Endothelial cell of umbilical vein (primary cell): ENCODE measurements around the gene JARID2. TPM values are rescaled to one million over a fixed set of nuclear protein-coding genes. Genes with fewer than 3 reads are reported as not detected.

Source experiments
- BruUV-seq: library from RNA; stranded (reverse); fragments of 400-500 nt; replicated peaks from 2 replicates; lab custom pipeline; 2021; lab: Mats Ljungman, UMichigan
- CTCF ChIA-PET: fragments of 300-600, 350-600 bp; sonication (Branson Sonifier 250); formaldehyde crosslinking; loops from one replicate; lab custom pipeline; 2021; ENCODE audit warnings: antibody characterized with exemption, inconsistent platforms; lab: Charles Lee
- POLR2A ChIA-PET: fragments of 300-600, 350-600 bp; sonication (Branson Sonifier 250); formaldehyde crosslinking; loops from one replicate; lab custom pipeline; 2021; ENCODE audit warnings: antibody characterized with exemption, inconsistent platforms; lab: Charles Lee
- DNase-seq: peaks from one replicate; pipeline ENCODE4 v3.0.0-alpha.2; 2011; ENCODE audit warnings: low read depth, low spot score
- FAIRE-seq: peaks from 2 replicates; lab custom pipeline; 2011; peaks lifted over from hg19 to GRCh38; lab: Jason Lieb, UNC
- H2AFZ ChIP-seq: 2 replicates; pipeline ENCODE4 v1.6.0; 2012; ENCODE audit warnings: low read depth, low read length, control low read depth, inconsistent platforms
- H3K27ac ChIP-seq: 2 replicates; pipeline ENCODE4 v1.5.1; 2011; ENCODE audit warnings: low read depth, mild to moderate bottlenecking, control low read depth, low read length, moderate library complexity; ENCODE audit not compliant: insufficient read depth
- H3K27me3 ChIP-seq, 2 experiments: 2 replicates each; pipeline versions ENCODE4 v1.6.0 to v1.6.1; 2011; ENCODE audit warnings: low read length in 2 of 2, mixed read lengths in 1 of 2; ENCODE audit not compliant: control insufficient read depth in 2 of 2, insufficient read depth in 2 of 2
- H3K36me3 ChIP-seq, 2 experiments: 2 replicates in 1 of 2; 3 replicates in 1 of 2; pipeline ENCODE4 v1.5.1; 2011; ENCODE audit warnings: low read length in 2 of 2, mild to moderate bottlenecking in 1 of 2, moderate library complexity in 1 of 2; ENCODE audit not compliant: control insufficient read depth in 2 of 2, insufficient read depth in 2 of 2; ENCODE audit errors: extremely low read depth in 1 of 2
- H3K4me1 ChIP-seq: 3 replicates; pipeline ENCODE4 v1.5.1; 2011; ENCODE audit warnings: mild to moderate bottlenecking, low read length; ENCODE audit not compliant: control insufficient read depth, insufficient read depth; ENCODE audit errors: extremely low read depth
- H3K4me2 ChIP-seq: 2 replicates; pipeline ENCODE4 v1.6.1; 2011; ENCODE audit warnings: low read length, control low read depth, mixed read lengths; ENCODE audit not compliant: insufficient read depth
- H3K4me3 ChIP-seq, 3 experiments: fragments of 200-600 bp in 1 of 3; sonication (generic), shearing (Covaris generic) in 1 of 3; replicated peaks in 1 of 3; 2 replicates each; pipeline ENCODE4 v1.5.1; 2011 to 2016; ENCODE audit warnings: control low read depth in 3 of 3, low read length in 3 of 3, mild to moderate bottlenecking in 2 of 3, inconsistent platforms in 1 of 3, low read depth in 1 of 3, moderate library complexity in 1 of 3; ENCODE audit not compliant: insufficient read depth in 1 of 3
- H3K79me2 ChIP-seq: 2 replicates; pipeline ENCODE4 v1.6.0; 2012; ENCODE audit warnings: low read length, inconsistent platforms; ENCODE audit not compliant: control insufficient read depth, insufficient read depth
- H3K9ac ChIP-seq: replicated peaks from 2 replicates; pipeline ENCODE3; 2011; ENCODE audit warnings: low read length, control low read depth; ENCODE audit not compliant: insufficient read depth; ENCODE audit errors: extremely low read depth
- H3K9me1 ChIP-seq: replicated peaks from 3 replicates; pipeline ENCODE4 v1.6.0; 2011; ENCODE audit warnings: mild to moderate bottlenecking, low read length; ENCODE audit not compliant: control insufficient read depth, insufficient read depth; ENCODE audit errors: extremely low read depth
- H3K9me3 ChIP-seq: replicated peaks from 2 replicates; pipeline ENCODE4 v1.5.1; 2012; ENCODE audit warnings: low read length, inconsistent platforms; ENCODE audit not compliant: control insufficient read depth, insufficient read depth
- H4K20me1 ChIP-seq: replicated peaks from 2 replicates; pipeline ENCODE3; 2011; ENCODE audit warnings: mild to moderate bottlenecking, low read length; ENCODE audit not compliant: control insufficient read depth, insufficient read depth; ENCODE audit errors: extremely low read depth
- CTCF ChIP-seq, 2 donors: IDR thresholded peaks; 1 replicate in 1 of 2; 2 replicates in 1 of 2; pipeline ENCODE4 v1.5.1; 2011; ENCODE audit warnings: low read length in 2 of 2, mild to moderate bottlenecking in 2 of 2, moderate library complexity in 2 of 2, control low read depth in 1 of 2, inconsistent platforms in 1 of 2, low read depth in 1 of 2; ENCODE audit not compliant: insufficient read depth in 1 of 2; ENCODE audit errors: extremely low read depth in 1 of 2
- EZH2 ChIP-seq: IDR thresholded peaks from 2 replicates; pipeline ENCODE4 v1.6.1; 2012; ENCODE audit warnings: borderline replicate concordance, low read depth, mild to moderate bottlenecking, moderate library complexity, low read length, inconsistent platforms; ENCODE audit not compliant: severe bottlenecking
- FOS ChIP-seq: IDR thresholded peaks from 2 replicates; pipeline ENCODE4 v1.6.1; 2011; ENCODE audit warnings: mild to moderate bottlenecking, low read length, moderate library complexity, borderline replicate concordance; ENCODE audit not compliant: insufficient read depth
- GATA2 ChIP-seq: IDR thresholded peaks from 2 replicates; pipeline ENCODE4 v1.7.0; 2011; ENCODE audit warnings: low read depth, mild to moderate bottlenecking, moderate library complexity, mixed read lengths, low read length; ENCODE audit not compliant: insufficient read length, insufficient read depth
- JUN ChIP-seq: IDR thresholded peaks from 2 replicates; pipeline ENCODE4 v1.6.1; 2011; ENCODE audit warnings: borderline replicate concordance, low read depth; ENCODE audit not compliant: insufficient read length, insufficient read depth
- MYC ChIP-seq: IDR thresholded peaks from one replicate; pipeline ENCODE4 v1.6.1; 2011; ENCODE audit warnings: mild to moderate bottlenecking, low read depth, low read length
- POLR2A ChIP-seq: IDR thresholded peaks from 2 replicates; pipeline ENCODE4 v1.6.1; 2012; ENCODE audit warnings: low read depth, mild to moderate bottlenecking, control low read depth, low read length
- POLR2AphosphoS5 ChIP-seq: IDR thresholded peaks from 2 replicates; pipeline ENCODE4 v1.6.1; 2012; ENCODE audit warnings: low read depth, mild to moderate bottlenecking, control low read depth, low read length, moderate library complexity; ENCODE audit not compliant: insufficient read depth
- dilution Hi-C: fragments of 300-500 bp; cut with MboI; formaldehyde crosslinking; loops from one replicate; pipeline ENCODE4 v1.15.0; 2019; ENCODE audit warnings: low sequenced_read_pairs; ENCODE audit not compliant: extremely low pct_ligation_motif_present
- intact Hi-C: fragments of 100-400 bp; cut with micrococcal nuclease; formaldehyde crosslinking; loops from one replicate; pipeline ENCODE4 v1.10.0; 2022
- polyA plus RNA-seq, 4 experiments: library from polyadenylated mRNA; depleted of rRNA in 3 of 4; stranded (reverse) in 3 of 4; unstranded in 1 of 4; fragments of >200 nt; gene quantifications; 2 replicates each; pipeline versions ENCODE4 v1.2.1 to v1.2.3, GENCODE V29; 2011 to 2012; ENCODE audit warnings: missing spikeins in 1 of 4
- total RNA-seq: library from RNA; stranded (reverse); gene quantifications from 2 replicates; pipeline ENCODE4 v1.2.3, GENCODE V29; 2021
- TF ChIP-seq, protein P1 (sequence below): IDR thresholded peaks from 2 replicates; pipeline ENCODE4 v1.6.1; 2011; ENCODE audit not compliant: insufficient read depth, insufficient read length

JARID2 gene
- total and polyA plus RNA-seq, 2 donors (not counting 3 experiments of a cell fraction or from before 2014, with no cell fraction given), result 2.9 to 10.6 TPM

DNA sequence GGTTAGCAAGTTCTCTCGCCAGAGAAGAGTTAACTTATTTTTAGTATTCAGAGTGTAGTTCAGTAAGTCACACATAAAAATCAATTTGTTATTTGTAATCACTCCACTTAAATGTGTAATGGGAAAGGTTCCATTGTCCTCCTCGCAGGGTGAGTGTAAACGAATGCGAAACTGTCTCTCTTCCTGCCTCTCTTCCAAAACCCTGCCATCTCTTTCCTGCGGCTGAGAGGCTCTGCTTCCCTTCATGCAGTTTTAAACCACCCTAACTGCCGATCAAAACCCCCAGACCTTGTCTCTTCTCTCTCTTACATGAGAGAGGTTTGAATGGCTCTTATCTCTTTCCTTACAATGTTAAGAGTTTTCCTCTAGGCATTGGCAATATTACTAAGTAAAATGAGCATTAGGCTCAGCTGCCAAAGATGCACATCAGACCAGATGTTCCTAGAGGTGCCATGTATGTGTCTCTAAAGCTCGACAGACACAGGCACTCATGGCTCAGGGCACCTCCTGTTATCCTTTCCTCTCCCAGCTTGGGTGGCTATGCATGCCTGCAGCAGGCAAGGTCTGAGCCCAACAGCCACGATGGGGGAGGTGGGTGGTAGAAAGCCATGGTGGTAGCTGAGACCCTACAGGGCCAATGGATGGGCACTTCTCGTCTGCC, 91.2 kb downstream of the JARID2 start:
- DNase-seq, result no peak
- no peaks in the 10 kb centered on the region for H4K20me1 ChIP-seq
- intact Hi-C loops, result no loop called here
- no peak for FAIRE-seq
- no peaks in the 10 kb centered on the region for H3K27me3 ChIP-seq
- no peak overlapping the region for H3K4me2 ChIP-seq
- H3K4me3 ChIP-seq, result no peak overlapping the region
- ChIA-PET CTCF (no interaction called here), POLR2A (no interaction called here)
- BruUV-seq, result no TSS peak
- peaks cover 5% of the 10 kb centered on the region for H3K4me1 ChIP-seq
- peaks cover under 1% of the 10 kb centered on the region for H3K79me2 ChIP-seq
- dilution Hi-C loops, result no loop called here
- no peaks in the 10 kb centered on the region for H3K9me1 ChIP-seq
- no peak overlapping the region for H2AFZ ChIP-seq
- TF ChIP-seq JUN (no peak), CTCF (IDR thresholded peaks at IDR 0.05; ENCODE audit: extremely low read depth in 1 of 2, insufficient read depth in 1 of 2, low read depth in 1 of 2, low read length in 2 of 2) (no peak), MYC (no peak), FOS (no peak), POLR2A (no peak), GATA2 (no peak), POLR2AphosphoS5 (no peak), EZH2 (no peak)
- TF ChIP-seq, protein P1, sequence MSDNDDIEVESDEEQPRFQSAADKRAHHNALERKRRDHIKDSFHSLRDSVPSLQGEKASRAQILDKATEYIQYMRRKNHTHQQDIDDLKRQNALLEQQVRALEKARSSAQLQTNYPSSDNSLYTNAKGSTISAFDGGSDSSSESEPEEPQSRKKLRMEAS, result no peak
- H3K9ac ChIP-seq, result no peak overlapping the region
- H3K9me3 ChIP-seq, result no peaks in the 10 kb centered on the region
- H3K36me3 ChIP-seq, result no peaks in the 10 kb centered on the region
- no peak overlapping the region for H3K27ac ChIP-seq
